Gastroesophageal sphincter (tissue), 4 donors: ENCODE measurements around the gene CRIM1. TPM values are rescaled to one million over a fixed set of nuclear protein-coding genes. Genes with fewer than 3 reads are reported as not detected.

Experiments
- ATAC-seq: fragments of 150-250 bp; one replicate; pipeline ENCODE4 v1.9.1; 2016; ENCODE audit warnings: mild to moderate bottlenecking, moderate library complexity
- H3K27ac ChIP-seq, 4 donors: fragments of 200-600 bp; sonication (generic) in 3 of 4; 1 replicate in 3 of 4; 2 replicates in 1 of 4; pipeline ENCODE4 v1.5.1; 2016 to 2019
- H3K27me3 ChIP-seq: fragments of 200-600 bp; sonication (generic); one replicate; pipeline ENCODE4 v1.5.1; 2019
- H3K36me3 ChIP-seq, 2 donors: fragments of 200-600 bp; sonication (generic); one replicate each; pipeline ENCODE4 v1.5.1; 2019; ENCODE audit warnings: control low read depth in 1 of 2
- H3K4me1 ChIP-seq, 3 donors: fragments of 200-600 bp; sonication (generic); 1 replicate in 2 of 3; 2 replicates in 1 of 3; pipeline ENCODE4 v1.5.1; 2016 to 2019; ENCODE audit warnings: control low read depth in 2 of 3
- H3K4me3 ChIP-seq, 2 donors: fragments of 200-600 bp; sonication (generic); one replicate each; pipeline ENCODE4 v1.5.1; 2019; ENCODE audit warnings: mild to moderate bottlenecking in 1 of 2, moderate library complexity in 1 of 2
- H3K9me3 ChIP-seq, 3 donors: fragments of 200-600 bp; sonication (generic); one replicate each; pipeline ENCODE4 v1.5.1; 2017 to 2019; ENCODE audit warnings: control low read depth in 2 of 3
- EP300 ChIP-seq: sonication (generic); formaldehyde crosslinking; IDR thresholded peaks from one replicate; pipeline ENCODE4 v1.6.1; 2017; ENCODE audit warnings: antibody characterized with exemption, mild to moderate bottlenecking
- POLR2A ChIP-seq, 2 donors: fragments of 450-650 bp; IDR thresholded peaks; one replicate each; pipeline ENCODE4 v1.6.1; 2017; ENCODE audit warnings: antibody characterized with exemption in 2 of 2, mild to moderate bottlenecking in 2 of 2, moderate library complexity in 1 of 2
- POLR2AphosphoS5 ChIP-seq: sonication (generic); formaldehyde crosslinking; IDR thresholded peaks from one replicate; pipeline ENCODE4 v1.6.1; 2017; ENCODE audit warnings: antibody characterized with exemption
- WGBS, 2 donors: methylation state at CpG; one replicate each; pipeline ENCODE4 v1.1.5; 2018; ENCODE audit warnings: low coverage in 1 of 2; 5-methylcytosine and 5-hydroxymethylcytosine counted together
- total RNA-seq, 4 donors: library from RNA; depleted of rRNA; stranded (reverse); fragments of >200 nt; gene quantifications; one replicate each; pipeline ENCODE4 v1.1.0, GENCODE V29; 2016
- TF ChIP-seq, protein P1 (sequence below), 4 experiments: fragments of 200-600 bp in 2 of 4; fragments of 450-650 bp in 2 of 4; sonication (generic) in 1 of 4; IDR thresholded peaks; one replicate each; pipeline ENCODE4 v1.5.1; 2017 to 2019; ENCODE audit warnings: antibody characterized with exemption in 4 of 4, mild to moderate bottlenecking in 2 of 4, moderate library complexity in 2 of 4

CRIM1 gene
- total RNA-seq, 4 donors from 2014 or later = 150 to 342 (median 203) TPM

GRCh38 chr2:36423619-36424120 is 68.1 kb downstream of the CRIM1 start:
- Histone ChIP-seq H3K27ac (no peak overlapping the region), H3K4me1 (peaks cover 2 to 41% (median 3%) of the 10 kb centered on the region in 3 donors), H3K36me3 (peaks cover 0 to 6% of the 10 kb centered on the region in 2 donors), H3K9me3 (no peaks in the 10 kb centered on the region), H3K27me3 (no peaks in the 10 kb centered on the region), H3K4me3 (no peak overlapping the region)
- TF ChIP-seq POLR2AphosphoS5 (no peak), EP300 (no peak), POLR2A (IDR thresholded peaks at IDR 0.05) (no peak)
- TF ChIP-seq, protein P1, sequence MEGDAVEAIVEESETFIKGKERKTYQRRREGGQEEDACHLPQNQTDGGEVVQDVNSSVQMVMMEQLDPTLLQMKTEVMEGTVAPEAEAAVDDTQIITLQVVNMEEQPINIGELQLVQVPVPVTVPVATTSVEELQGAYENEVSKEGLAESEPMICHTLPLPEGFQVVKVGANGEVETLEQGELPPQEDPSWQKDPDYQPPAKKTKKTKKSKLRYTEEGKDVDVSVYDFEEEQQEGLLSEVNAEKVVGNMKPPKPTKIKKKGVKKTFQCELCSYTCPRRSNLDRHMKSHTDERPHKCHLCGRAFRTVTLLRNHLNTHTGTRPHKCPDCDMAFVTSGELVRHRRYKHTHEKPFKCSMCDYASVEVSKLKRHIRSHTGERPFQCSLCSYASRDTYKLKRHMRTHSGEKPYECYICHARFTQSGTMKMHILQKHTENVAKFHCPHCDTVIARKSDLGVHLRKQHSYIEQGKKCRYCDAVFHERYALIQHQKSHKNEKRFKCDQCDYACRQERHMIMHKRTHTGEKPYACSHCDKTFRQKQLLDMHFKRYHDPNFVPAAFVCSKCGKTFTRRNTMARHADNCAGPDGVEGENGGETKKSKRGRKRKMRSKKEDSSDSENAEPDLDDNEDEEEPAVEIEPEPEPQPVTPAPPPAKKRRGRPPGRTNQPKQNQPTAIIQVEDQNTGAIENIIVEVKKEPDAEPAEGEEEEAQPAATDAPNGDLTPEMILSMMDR (IDR thresholded peaks at IDR 0.05) = no peak
- 82 to 94% methylated on average over 1 of the region's 1 CpG for WGBS, 2 donors
- no peak for ATAC-seq

GRCh38 chr2:36425608-36426355 is 70.2 kb downstream of the CRIM1 start:
- WGBS, 2 donors = 79 to 92% methylated on average over 3 of the region's 3 CpGs
- peaks cover 0 to 6% of the 10 kb centered on the region in 2 donors for H3K36me3 ChIP-seq
- no peak for TF ChIP-seq POLR2AphosphoS5
- TF ChIP-seq POLR2A (IDR thresholded peaks at IDR 0.05) = no peak
- no peak for TF ChIP-seq EP300
- TF ChIP-seq, protein P1 (IDR thresholded peaks at IDR 0.05) = no peak

GRCh38 chr2:36427790-36428243 is 72.2 kb downstream of the CRIM1 start:
- H3K4me1 ChIP-seq = peaks cover 7 to 54% (median 8%) of the 10 kb centered on the region in 3 donors

More at GRCh38 chr2:36425608-36426355, 70.2 kb downstream of the CRIM1 start:
- Histone ChIP-seq H3K9me3 (no peaks in the 10 kb centered on the region), H3K27ac (no peak overlapping the region), H3K4me3 (no peak overlapping the region), H3K4me1 (peaks cover under 1 to 42% (median 4%) of the 10 kb centered on the region in 3 donors), H3K27me3 (no peaks in the 10 kb centered on the region)
- ATAC-seq = no peak

GRCh38 chr2:36430549-36430948 is 75.0 kb downstream of the CRIM1 start:
- Histone ChIP-seq H3K27ac (peak overlapping the region; percentile 16 to 80 (median 73)), H3K36me3 (no peaks in the 10 kb centered on the region), H3K27me3 (no peaks in the 10 kb centered on the region), H3K4me3 (no peak overlapping the region), H3K9me3 (no peaks in the 10 kb centered on the region), H3K4me1 (peaks cover 14 to 81% (median 17%) of the 10 kb centered on the region in 3 donors)
- TF ChIP-seq POLR2A (IDR thresholded peaks at IDR 0.05) (no peak), POLR2AphosphoS5 (no peak), EP300 (no peak)
- TF ChIP-seq, protein P1 (IDR thresholded peaks at IDR 0.05) = no peak
- 25 to 47% methylated on average over 1 to 3 of the region's 4 CpGs for WGBS, 2 donors
- no peak for ATAC-seq

More at GRCh38 chr2:36427790-36428243, 72.2 kb downstream of the CRIM1 start:
- TF ChIP-seq EP300 (no peak), POLR2AphosphoS5 (no peak), POLR2A (IDR thresholded peaks at IDR 0.05) (no peak)
- TF ChIP-seq, protein P1 (IDR thresholded peaks at IDR 0.05) = no peak
- no peaks in the 10 kb centered on the region for H3K27me3 ChIP-seq
- WGBS, 2 donors = no CpG with 5 or more reads among the region's 2 CpGs
- H3K9me3 ChIP-seq = no peaks in the 10 kb centered on the region
- H3K36me3 ChIP-seq = peaks cover 0 to 6% of the 10 kb centered on the region in 2 donors
- H3K4me3 ChIP-seq = no peak overlapping the region
- H3K27ac ChIP-seq = no peak overlapping the region
- no peak for ATAC-seq
